OCI-LY3 (cell line): Measurements from ENCODE around the gene KRT16.

Experiments used
- EZH2phosphoT487 ChIP-seq: fragments of 200-600 bp; shearing (Covaris generic); IDR thresholded peaks from 2 replicates; pipeline ENCODE4 v1.6.1; 2018; ENCODE audit warnings: antibody characterized with exemption, mixed run types, low read depth
- TF ChIP-seq, protein P1 (sequence below): fragments of 200-600, 300-600 bp; sonication (generic); IDR thresholded peaks from 2 replicates; pipeline ENCODE4 v1.5.1; 2014; ENCODE audit warnings: antibody characterized with exemption, low read length, low read depth

DNA sequence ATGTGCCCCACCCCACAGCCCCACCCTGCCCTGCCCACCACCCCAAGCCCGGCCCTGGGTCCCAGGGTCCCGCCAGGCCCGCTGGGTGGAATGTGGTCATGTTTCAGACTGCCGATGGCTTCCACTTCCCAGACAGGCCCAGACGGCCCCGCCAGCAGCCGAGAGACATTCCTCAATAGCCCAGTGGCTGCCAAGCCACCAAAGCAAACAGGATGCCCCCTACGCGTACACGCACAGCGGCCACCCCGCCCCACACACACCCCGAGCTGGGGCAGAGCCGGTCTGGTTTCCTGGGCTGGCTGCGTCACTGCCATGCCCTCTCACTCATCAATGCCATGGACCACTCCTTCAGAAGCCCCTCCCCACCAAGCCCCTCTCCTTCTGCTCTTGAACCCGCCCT, 13.0 kb upstream of the KRT16 start:
- TF ChIP-seq, protein P1, sequence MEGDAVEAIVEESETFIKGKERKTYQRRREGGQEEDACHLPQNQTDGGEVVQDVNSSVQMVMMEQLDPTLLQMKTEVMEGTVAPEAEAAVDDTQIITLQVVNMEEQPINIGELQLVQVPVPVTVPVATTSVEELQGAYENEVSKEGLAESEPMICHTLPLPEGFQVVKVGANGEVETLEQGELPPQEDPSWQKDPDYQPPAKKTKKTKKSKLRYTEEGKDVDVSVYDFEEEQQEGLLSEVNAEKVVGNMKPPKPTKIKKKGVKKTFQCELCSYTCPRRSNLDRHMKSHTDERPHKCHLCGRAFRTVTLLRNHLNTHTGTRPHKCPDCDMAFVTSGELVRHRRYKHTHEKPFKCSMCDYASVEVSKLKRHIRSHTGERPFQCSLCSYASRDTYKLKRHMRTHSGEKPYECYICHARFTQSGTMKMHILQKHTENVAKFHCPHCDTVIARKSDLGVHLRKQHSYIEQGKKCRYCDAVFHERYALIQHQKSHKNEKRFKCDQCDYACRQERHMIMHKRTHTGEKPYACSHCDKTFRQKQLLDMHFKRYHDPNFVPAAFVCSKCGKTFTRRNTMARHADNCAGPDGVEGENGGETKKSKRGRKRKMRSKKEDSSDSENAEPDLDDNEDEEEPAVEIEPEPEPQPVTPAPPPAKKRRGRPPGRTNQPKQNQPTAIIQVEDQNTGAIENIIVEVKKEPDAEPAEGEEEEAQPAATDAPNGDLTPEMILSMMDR, result no peak
- no peak for TF ChIP-seq EZH2phosphoT487
